Uterus (tissue), 4 donors: ENCODE results near the gene RAB13. TPM values are rescaled to one million over a fixed set of nuclear protein-coding genes. Genes with fewer than 3 reads are reported as not detected.
A peak's percentile ranks its signal among the peaks of the same experiment; 100 is the strongest.
"Not testable (repeated sequence)": the region's sequence is repeated elsewhere in the genome, so short reads cannot be mapped to it uniquely, and the experiment has no call there.

Experiments
- DNase-seq, 2 donors: peaks; one replicate each; pipeline ENCODE4 v3.0.0-alpha.2; 2019 to 2020
- H3K27ac ChIP-seq, 2 donors: fragments of 200-600 bp; sonication (generic); 1 replicate in 1 of 2; 2 replicates in 1 of 2; pipeline ENCODE4 v1.5.1; 2016 to 2018
- H3K27me3 ChIP-seq, 2 donors: fragments of 200-600 bp; sonication (generic); one replicate each; pipeline ENCODE4 v1.5.1; 2018 to 2019; ENCODE audit warnings: control low read depth in 1 of 2
- H3K36me3 ChIP-seq, 2 donors: fragments of 200-600 bp; sonication (generic); one replicate each; pipeline ENCODE4 v1.5.1; 2019; ENCODE audit warnings: control low read depth in 1 of 2
- H3K4me1 ChIP-seq, 2 donors: fragments of 200-600 bp; sonication (generic); one replicate each; pipeline ENCODE4 v1.5.1; 2018 to 2019; ENCODE audit warnings: control low read depth in 1 of 2
- H3K4me3 ChIP-seq, 2 donors: fragments of 200-600 bp; sonication (generic); 1 replicate in 1 of 2; 2 replicates in 1 of 2; pipeline ENCODE4 v1.5.1; 2018 to 2019; ENCODE audit warnings: mild to moderate bottlenecking in 1 of 2
- H3K9me3 ChIP-seq, 2 donors: fragments of 200-600 bp; sonication (generic); one replicate each; pipeline ENCODE4 v1.5.1; 2019; ENCODE audit warnings: control low read depth in 1 of 2
- POLR2A ChIP-seq, 2 donors: fragments of 450-650 bp; IDR thresholded peaks; one replicate each; pipeline ENCODE4 v1.6.1; 2016; ENCODE audit warnings: antibody characterized with exemption in 2 of 2, mild to moderate bottlenecking in 1 of 2, moderate library complexity in 1 of 2
- intact Hi-C: fragments of 100-400 bp; cut with DNase I; formaldehyde crosslinking; loops from one replicate; pipeline ENCODE4 v1.15.1; 2023; ENCODE audit warnings: low total_unique reads
- total RNA-seq, 4 donors: library from RNA; depleted of rRNA in 3 of 4; stranded (reverse); fragments of >200 nt in 3 of 4; gene quantifications; one replicate each; pipeline versions ENCODE4 v1.1.0 to v1.2.4, GENCODE V29; 2014 to 2023
- TF ChIP-seq, protein P1 (sequence below), 4 experiments: fragments of 200-600 bp in 2 of 4; fragments of 450-650 bp in 2 of 4; sonication (generic) in 2 of 4; IDR thresholded peaks; one replicate each; pipeline ENCODE4 v1.5.1; 2016 to 2019; ENCODE audit warnings: antibody characterized with exemption in 4 of 4, mild to moderate bottlenecking in 2 of 4, moderate library complexity in 1 of 4
- donor health status: DM: yes; HTN: yes; CAD: no.

RAB13 gene
- 100 to 1,000 TPM in 1 of 4 donors, 10 to 100 TPM in 3; 16.9 to 120 (median 33.2) TPM for total RNA-seq

DNA sequence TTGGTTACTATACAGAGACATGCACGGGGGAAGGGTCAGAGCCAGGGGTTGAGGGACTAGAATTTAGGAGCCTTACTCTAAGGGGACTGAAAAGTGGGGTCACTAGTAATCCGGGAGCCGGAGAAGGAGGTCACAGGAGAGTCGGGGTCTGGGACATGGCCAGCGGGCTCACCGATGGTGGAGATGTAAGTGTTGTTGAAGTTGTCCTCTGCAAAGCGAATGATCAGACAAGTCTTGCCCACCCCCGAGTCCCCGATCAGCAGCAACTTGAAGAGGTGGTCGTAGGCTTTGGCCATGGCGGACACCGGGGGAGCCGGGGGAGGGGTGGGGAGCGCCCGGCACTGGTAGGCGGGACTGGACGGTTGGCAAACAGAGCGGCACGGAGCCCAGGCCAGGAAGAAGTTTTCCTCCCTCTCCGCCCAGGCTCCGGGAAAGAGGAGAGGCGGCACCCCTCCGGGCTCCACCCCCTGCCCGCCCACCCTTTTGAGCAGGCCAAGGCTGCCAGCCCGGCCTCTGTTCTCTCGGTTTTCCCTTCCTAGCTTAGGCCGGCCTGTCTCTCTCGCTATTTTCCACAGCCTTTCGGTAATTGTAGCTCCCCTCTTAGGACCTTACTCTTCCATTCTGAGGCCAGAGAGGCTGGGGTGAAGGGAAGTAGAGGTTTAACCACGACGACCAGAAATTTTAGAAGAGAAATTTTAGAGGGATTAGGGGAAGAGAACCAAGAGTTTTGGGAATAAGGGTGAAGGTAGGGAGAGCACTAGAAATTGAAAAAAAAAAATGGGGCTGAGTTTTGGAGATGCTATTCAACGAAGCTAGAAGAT, at the start of gene RAB13:
RAB13 (minus strand) TSS at position 399 of the 821 bp plus-strand sequence; CDS start at position 296, 103 bp downstream.
- Histone ChIP-seq H3K4me3 (peak within 1 kb of the TSS; percentile 45 to 57), H3K9me3 (no peaks in the 10 kb centered on the region), H3K36me3 (no peaks in the 10 kb centered on the region), H3K27me3 (no peaks in the 10 kb centered on the region), H3K4me1 (no peaks in the 10 kb centered on the region), H3K27ac (peak within 1 kb of the TSS; percentile 95 to 97)
- TF ChIP-seq, protein P1, sequence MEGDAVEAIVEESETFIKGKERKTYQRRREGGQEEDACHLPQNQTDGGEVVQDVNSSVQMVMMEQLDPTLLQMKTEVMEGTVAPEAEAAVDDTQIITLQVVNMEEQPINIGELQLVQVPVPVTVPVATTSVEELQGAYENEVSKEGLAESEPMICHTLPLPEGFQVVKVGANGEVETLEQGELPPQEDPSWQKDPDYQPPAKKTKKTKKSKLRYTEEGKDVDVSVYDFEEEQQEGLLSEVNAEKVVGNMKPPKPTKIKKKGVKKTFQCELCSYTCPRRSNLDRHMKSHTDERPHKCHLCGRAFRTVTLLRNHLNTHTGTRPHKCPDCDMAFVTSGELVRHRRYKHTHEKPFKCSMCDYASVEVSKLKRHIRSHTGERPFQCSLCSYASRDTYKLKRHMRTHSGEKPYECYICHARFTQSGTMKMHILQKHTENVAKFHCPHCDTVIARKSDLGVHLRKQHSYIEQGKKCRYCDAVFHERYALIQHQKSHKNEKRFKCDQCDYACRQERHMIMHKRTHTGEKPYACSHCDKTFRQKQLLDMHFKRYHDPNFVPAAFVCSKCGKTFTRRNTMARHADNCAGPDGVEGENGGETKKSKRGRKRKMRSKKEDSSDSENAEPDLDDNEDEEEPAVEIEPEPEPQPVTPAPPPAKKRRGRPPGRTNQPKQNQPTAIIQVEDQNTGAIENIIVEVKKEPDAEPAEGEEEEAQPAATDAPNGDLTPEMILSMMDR (IDR thresholded peaks at IDR 0.05) = no peak
- peak; percentile 9 to 51 for TF ChIP-seq POLR2A (IDR thresholded peaks at IDR 0.05)
- intact Hi-C loops = loop anchor here (10.0 kb wide), 1 partner anchor 311 kb away; the partner anchor contains the start of genes ILF2 and NPR1
- peak; percentile 88 to 91 for DNase-seq

- H3K36me3 ChIP-seq, H3K27ac ChIP-seq, DNase-seq, H3K4me1 ChIP-seq, H3K27me3 ChIP-seq, H3K4me3 ChIP-seq, H3K9me3 ChIP-seq, intact Hi-C loops: not testable (repeated sequence)
Observed at GRCh38 chr1:154033697-154034096, 47.6 kb upstream of the RAB13 start.

DNA sequence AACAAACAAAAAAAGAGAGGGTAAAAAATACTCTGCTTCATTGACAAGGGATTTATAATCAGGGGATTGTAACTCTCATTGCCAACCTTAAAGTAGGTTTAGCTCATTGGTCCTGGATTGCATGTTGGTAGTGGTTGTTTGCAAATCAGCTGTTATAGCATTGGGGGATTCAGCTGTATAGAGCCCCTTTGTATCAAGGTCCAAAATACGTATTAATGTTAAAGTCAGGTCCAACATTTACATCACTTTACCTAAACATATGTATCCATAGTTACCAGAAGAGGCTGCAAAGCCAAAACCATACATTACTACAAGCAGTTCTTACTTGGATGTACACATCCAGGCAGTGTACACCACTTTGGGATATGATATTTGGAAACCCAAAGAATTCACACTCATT, 33.8 kb upstream of the RAB13 start:
- intact Hi-C loops = no loop called here
- Histone ChIP-seq H3K27ac (no peak overlapping the region), H3K9me3 (no peaks in the 10 kb centered on the region), H3K4me3 (no peak overlapping the region), H3K36me3 (no peaks in the 10 kb centered on the region), H3K4me1 (no peaks in the 10 kb centered on the region), H3K27me3 (no peaks in the 10 kb centered on the region)
- no peak for DNase-seq
- TF ChIP-seq, protein P1 (IDR thresholded peaks at IDR 0.05) = no peak
- no peak for TF ChIP-seq POLR2A (IDR thresholded peaks at IDR 0.05)

GRCh38 chr1:154019269-154019668, 33.1 kb upstream of the RAB13 start:
- Histone ChIP-seq H3K27me3 (no peaks in the 10 kb centered on the region), H3K27ac (no peak overlapping the region), H3K4me1 (no peaks in the 10 kb centered on the region), H3K9me3 (no peaks in the 10 kb centered on the region), H3K36me3 (no peaks in the 10 kb centered on the region), H3K4me3 (no peak overlapping the region)
- TF ChIP-seq POLR2A (IDR thresholded peaks at IDR 0.05) = no peak
- TF ChIP-seq, protein P1 (IDR thresholded peaks at IDR 0.05) = no peak
- intact Hi-C loops = no loop called here
- no peak for DNase-seq

DNA sequence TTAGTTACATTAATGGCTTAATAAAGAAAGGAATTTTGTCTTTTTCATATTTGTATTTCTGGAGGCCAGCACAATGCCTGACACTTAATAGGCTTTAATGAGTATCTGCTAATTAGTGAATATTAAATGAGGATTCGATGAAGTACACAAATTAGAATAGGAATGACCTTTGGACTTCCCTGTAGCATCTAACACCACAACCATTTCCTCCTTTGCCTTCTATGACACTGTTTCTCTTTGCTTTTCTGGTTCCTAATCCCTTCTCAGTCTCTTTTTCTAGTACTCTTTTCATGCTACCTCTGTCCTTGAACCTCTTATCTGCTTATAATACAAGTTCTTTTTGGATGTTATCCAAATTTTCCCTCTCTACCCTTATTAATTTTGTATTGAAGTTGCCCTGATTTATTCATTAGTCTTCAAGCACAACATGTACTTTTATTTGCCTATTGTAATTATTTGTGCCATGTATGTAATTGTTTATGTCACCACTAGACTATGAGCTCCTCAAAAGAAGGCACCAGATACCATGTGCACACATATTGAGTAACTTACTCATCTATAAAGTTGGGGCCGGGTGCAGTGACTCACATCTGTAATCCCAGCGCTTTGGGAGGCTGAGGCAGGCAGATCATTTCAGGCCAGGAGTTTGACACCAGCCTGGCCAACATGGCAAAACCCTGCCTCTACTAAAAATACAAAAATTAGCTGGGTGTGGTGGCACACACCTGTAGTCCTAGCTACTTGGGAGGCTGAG, 28.2 kb upstream of the RAB13 start:
- H3K27me3 ChIP-seq = no peaks in the 10 kb centered on the region
- intact Hi-C loops = no loop called here
- no peaks in the 10 kb centered on the region for H3K4me1 ChIP-seq
- H3K27ac ChIP-seq = no peak overlapping the region
- TF ChIP-seq, protein P1 (IDR thresholded peaks at IDR 0.05) = no peak
- TF ChIP-seq POLR2A (IDR thresholded peaks at IDR 0.05) = no peak
- no peak for DNase-seq
- H3K9me3 ChIP-seq = no peaks in the 10 kb centered on the region
- no peak overlapping the region for H3K4me3 ChIP-seq
- H3K36me3 ChIP-seq = no peaks in the 10 kb centered on the region

- H3K36me3 ChIP-seq, H3K4me3 ChIP-seq, H3K27ac ChIP-seq, H3K27me3 ChIP-seq, intact Hi-C loops, H3K4me1 ChIP-seq, DNase-seq, H3K9me3 ChIP-seq: not testable (repeated sequence)
Observed at GRCh38 chr1:154012543-154012942, 26.4 kb upstream of the RAB13 start.
